Measurements from ENCODE around the gene PANX1.

DNA sequence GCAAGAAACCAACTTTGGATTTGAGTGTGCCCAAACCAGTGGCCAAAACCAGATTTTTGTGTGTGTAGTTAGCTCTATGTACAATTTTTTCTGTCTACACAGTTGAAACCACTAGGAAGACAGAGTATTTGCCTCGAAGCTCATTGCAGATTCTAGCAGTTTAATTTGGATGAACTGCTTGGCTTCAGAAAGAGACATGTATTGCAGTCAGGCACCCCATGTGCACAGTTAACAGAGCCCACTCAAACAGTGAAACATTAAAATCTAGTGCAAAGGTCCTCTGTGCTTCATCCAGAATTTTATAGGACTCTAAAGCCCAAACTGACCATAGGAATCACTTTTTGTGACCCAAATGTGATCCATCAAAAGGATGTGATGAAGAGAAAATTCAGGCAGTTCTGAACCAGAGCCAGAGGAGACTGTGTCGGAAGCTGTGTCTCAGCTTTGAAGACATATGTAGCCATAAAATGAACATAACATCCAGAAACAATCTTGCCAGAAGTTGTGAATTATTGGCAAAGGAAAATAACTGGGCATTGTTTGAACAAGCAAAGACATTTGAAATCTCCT, 82.7 kb downstream of the PANX1 start:
- TF ChIP-seq, protein P1, sequence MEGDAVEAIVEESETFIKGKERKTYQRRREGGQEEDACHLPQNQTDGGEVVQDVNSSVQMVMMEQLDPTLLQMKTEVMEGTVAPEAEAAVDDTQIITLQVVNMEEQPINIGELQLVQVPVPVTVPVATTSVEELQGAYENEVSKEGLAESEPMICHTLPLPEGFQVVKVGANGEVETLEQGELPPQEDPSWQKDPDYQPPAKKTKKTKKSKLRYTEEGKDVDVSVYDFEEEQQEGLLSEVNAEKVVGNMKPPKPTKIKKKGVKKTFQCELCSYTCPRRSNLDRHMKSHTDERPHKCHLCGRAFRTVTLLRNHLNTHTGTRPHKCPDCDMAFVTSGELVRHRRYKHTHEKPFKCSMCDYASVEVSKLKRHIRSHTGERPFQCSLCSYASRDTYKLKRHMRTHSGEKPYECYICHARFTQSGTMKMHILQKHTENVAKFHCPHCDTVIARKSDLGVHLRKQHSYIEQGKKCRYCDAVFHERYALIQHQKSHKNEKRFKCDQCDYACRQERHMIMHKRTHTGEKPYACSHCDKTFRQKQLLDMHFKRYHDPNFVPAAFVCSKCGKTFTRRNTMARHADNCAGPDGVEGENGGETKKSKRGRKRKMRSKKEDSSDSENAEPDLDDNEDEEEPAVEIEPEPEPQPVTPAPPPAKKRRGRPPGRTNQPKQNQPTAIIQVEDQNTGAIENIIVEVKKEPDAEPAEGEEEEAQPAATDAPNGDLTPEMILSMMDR (conservative IDR thresholded peaks at IDR 0.05 in 1 of 2, IDR thresholded peaks at IDR 0.05 in 1 of 2; ENCODE audit: low read depth in 1 of 2, low read length in 2 of 2) = no peak
- TF ChIP-seq EZH2 (IDR thresholded peaks at IDR 0.05; ENCODE audit: low read length, missing control alignments) = no peak
